ENCODE results near the gene TSEN54.

TSEN54 gene

GRCh38 chr17:75565066-75565465 is 48.7 kb downstream of the TSEN54 start:
- no peak for DNase-seq (ENCODE audit: low read depth)

GRCh38 chr17:75565618-75566017 is 49.3 kb downstream of the TSEN54 start:
- no peak for DNase-seq (ENCODE audit: low read depth)

- no peak for DNase-seq (ENCODE audit: low read depth)
Measured at GRCh38 chr17:75566416-75566815, 50.1 kb downstream of the TSEN54 start.

GRCh38 chr17:75566834-75567233 is 50.5 kb downstream of the TSEN54 start:
- DNase-seq (ENCODE audit: low read depth): no peak

- DNase-seq (ENCODE audit: low read depth): no peak
Measured at GRCh38 chr17:75568412-75569255, 52.3 kb downstream of the TSEN54 start.

GRCh38 chr17:75570034-75570676 is 53.8 kb downstream of the TSEN54 start:
- no peak for DNase-seq (ENCODE audit: low read depth)

GRCh38 chr17:75570772-75571171 is 54.4 kb downstream of the TSEN54 start:
- no peak for DNase-seq (ENCODE audit: low read depth)

- no peak for DNase-seq (ENCODE audit: low read depth)
Measured at GRCh38 chr17:75571197-75571884, 55.0 kb downstream of the TSEN54 start.

- no peak for DNase-seq (ENCODE audit: low read depth)
Measured at GRCh38 chr17:75571885-75572215, 55.5 kb downstream of the TSEN54 start.

- no peak for DNase-seq (ENCODE audit: low read depth)
Measured at GRCh38 chr17:75572713-75573539, 56.6 kb downstream of the TSEN54 start.

- no peak for DNase-seq (ENCODE audit: low read depth)
Measured at GRCh38 chr17:75573540-75573957, 57.2 kb downstream of the TSEN54 start.

GRCh38 chr17:75573994-75574393 is 57.7 kb downstream of the TSEN54 start:
- no peak for DNase-seq (ENCODE audit: low read depth)

Measured in activated T-helper 1 cell treated with Interleukin-2 at 50 U/mL for 16 hours (primary cell).